CD4-positive, alpha-beta T cell treated with Interleukin-21 for 1 hour (primary cell): ENCODE data around the gene ANXA6.

Experiments
- DNase-seq: peaks from one replicate; pipeline ENCODE4 v3.0.0-alpha.2; 2020

Gene ANXA6

DNA sequence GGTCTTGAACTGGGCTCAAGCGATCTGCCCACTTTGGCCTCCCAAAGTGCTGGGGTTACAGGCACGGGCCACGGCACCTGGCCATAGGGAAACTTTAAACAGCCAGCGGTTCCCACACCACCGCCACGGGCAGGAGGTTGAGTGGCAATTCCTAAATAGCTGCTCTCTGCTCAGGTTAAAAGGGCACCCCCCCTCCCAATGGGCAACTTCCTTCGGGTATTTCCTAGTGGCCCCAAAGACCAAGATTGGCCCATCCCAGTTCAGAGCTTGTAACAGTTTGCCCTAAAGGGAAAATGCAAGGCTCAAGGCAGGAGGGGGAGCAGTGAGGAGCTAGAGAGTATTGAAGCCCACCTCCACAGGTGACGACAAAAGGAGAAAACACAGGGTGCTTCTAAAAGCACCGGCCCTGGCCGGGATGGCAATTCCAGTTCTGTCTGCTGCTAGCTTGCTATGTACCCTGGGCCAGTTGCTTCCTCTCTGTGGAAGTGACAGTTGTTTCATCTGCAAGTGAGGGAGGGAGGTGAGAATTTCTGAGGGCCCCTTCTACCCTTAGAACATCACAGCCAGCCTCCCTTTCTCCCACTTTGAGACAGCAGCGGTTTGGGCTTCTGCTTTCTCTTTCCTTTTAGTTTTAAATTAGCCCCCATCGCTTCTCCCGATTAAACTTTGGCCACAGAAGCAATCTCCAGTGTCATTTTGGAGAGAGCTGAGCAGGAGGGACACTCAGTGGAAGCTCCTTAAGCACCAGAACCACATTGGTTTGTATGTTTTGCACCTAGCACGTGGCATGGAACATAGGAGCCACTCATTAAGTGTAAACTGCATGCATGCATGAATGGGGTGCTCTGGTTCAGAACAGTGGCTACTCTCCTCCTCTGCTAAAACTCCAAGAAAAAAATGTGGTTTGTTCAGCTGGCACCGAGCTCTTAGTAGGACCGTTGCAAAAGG lies 59.5 kb downstream of the ANXA6 start:
- peak; percentile 42 for DNase-seq

DNA sequence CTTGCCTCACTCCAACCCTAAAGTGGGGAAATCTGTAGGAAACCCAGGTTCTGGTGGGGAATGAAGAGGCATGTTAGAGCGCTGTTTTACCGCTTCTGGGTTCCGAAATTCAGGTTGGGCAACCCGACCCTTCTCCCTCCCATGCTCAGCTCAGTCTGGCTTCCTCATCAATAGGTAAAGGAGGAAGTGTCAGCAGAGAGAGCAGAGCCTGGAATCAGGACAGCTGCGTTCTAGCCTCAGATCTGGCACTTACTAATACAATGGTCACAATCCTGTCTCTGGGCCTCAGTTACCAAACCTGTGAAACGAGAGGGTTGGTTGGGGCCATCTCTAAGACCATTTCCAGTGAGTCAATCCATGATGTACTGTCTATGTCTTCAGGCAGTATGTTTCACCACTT lies 60.5 kb downstream of the ANXA6 start:
- DNase-seq, result no peak

DNA sequence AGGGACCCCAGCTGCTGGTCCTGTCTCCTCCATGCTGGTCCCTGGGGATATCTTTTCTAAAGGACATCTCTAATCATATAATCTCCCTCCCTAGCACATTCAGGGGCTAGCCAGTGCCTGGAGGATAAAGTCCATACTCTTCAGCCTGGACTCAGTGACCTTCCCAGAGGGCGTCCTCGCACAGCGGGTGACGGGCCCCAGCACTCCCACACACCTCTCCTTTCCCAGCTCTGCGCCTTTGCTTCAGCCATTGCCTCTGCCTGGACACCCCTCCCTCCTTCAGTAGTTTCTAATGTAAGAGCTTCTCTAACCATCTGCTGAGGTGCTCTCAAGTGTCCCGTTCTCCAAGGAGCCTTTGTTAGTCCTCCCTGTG lies 61.6 kb downstream of the ANXA6 start:
- no peak for DNase-seq

DNA sequence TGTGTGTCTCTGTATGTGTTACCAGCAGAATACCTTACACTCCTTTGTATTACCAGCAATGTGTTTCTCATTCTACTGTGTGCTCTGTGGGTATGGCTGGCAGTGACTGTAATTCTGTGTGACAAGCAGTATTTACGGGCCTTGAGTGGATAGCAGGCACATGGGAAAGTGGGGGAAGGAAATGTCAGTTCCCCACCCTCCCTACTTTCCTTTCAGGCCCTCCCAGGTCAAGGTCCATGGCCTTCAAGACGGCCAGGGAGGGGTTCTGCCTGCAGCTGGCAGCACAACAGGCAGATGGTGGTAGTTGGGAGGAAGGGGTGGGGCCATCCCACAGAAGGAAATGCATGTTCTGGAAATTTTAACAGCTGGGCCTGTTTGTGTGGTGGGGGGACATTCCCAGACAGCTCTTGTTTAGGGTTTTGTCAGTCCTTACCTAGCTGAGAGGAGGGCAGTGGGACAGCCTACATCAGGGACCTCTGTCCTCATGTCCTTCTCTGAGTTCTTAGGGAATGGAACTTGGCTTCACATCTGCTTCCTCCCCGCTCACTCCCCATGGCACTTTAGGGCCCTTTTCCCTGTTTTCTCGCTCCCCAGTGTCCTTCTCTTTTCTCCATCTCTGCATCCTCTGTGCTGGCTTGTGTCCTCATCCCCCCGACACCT lies 62.1 kb downstream of the ANXA6 start:
- DNase-seq, result no peak

DNA sequence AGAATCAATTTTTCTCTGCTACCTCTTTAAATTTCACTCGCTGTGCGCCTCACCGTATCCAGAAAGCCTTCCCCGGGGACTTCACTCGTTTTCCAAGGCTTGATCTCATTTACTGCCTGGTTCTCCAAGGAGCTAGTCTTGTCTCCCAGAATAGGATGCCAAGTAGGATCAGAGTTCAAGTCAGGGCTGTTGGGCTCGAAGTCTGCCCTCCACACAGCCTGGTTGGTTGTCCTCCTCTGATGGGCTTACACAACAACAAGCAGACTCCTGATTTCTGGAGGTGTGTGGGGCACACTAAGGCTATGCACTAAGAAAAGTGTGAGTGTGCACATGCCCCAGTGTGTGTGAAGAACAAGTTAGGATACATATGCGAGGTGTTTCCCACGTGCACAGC lies 62.7 kb downstream of the ANXA6 start:
- DNase-seq, result no peak

DNA sequence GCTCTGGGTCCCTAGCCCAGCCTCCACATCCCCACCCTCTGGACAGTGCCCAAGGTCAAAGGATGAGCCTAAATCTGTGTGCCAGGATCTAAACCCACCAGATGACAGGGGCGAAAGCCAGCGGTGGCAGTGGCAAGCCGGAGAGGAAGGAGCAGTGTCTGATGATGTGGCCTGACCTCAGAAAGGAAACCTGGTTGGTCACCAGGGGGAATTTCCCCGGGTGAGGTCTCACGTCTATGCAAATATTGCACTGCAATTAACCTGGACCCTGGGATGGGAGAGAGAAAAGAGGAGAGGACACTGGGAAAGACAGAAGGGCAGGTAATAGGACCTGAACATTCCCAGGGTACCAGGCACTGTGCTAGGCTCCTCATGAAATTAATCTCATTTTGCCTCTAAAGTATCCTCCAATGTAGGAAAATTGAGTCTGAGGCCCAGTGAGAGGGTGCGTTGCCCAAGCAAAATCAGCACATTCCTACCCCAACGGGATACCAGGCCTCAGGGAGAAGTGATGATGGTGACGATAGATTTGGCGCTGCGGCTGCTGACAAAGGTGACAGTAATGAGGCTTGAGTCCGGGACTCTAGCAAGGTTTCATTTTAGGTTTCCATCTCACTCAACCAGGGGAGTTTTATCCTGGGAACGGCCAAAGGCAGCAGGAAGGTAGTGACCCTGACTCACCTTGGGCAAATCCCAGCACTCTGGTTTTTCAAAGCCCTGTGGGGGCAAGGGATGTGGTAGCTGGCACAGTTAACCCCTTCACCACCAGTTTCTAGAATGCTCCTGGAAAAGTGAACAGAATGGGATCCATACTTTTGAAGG lies 63.3 kb downstream of the ANXA6 start:
- peak; percentile 69 for DNase-seq

DNA sequence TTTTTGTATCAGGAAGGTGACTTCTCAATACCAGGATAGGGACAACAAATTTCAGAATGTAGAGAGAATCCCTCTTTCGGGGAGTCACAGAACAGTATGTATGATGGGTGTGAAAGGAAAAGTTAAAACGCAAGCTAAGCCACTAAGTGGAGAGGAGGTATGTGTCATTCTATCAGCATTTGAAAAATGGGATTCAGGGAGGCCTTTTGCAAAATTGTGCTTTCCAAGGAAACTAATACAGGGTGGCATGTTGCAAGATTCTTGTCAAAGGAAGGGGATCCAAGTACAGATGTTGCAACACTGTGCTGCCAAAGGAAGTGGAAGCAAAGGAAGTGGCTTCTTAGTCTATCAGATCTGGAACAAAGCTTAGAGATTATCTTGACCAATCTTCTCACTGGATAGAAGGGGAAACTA lies 64.1 kb downstream of the ANXA6 start:
- DNase-seq, result peak; percentile 35

DNA sequence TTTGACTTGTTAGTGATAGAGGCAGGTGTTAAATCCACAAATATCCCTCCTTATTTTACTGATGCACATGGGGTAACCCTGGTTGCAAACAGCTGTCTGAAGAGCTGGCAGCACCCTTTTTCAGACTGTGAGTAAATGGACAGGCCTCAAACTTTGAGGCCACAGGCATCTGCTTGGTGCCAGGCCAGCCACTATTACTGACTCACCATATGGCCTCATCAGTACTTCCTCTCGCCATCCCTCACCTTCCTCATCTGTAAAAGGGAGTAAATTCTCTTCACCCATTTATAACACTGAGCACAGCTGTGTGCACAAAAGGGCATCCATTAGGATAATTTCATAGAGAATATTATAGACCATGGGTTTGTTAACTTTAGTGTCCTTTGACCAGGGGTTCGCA lies 64.8 kb downstream of the ANXA6 start:
- no peak for DNase-seq

DNA sequence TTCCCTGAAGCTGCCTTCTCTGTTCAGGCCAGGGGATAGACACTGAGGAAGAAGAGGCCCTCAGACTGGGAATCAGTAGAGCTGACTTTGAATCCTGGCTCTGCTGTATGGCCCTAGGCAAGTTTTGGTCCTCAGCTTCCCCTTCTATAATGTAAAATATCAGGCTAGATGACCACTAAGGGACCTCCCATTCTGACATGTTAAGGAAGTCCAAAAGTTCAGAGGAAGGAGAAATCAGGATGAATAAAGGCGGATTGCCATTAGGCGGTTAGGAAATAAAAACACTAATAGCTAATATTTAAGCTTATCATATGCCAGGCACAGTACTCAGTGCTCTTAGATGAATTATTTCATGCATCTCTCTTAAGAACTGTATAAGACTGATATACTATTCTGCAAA lies 67.9 kb downstream of the ANXA6 start:
- no peak for DNase-seq

DNA sequence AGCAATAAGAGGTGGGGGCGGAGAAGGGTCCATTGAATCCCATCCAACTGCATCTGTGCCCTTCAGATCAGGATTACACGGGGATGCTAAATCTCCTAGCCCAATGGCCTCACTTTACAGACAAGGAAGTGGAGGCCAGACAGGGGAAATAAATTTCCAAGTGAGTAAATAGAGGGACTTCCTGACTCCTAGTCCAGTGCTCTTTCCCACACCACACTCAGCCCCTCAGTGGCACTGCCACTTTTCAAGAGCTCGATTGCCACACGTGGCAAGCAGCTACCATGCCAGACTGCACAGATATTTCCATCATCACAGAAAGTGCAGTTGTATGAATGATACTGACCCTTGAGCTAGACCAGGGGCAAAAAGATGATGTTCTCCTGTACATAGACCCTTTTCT lies 68.6 kb downstream of the ANXA6 start:
- no peak for DNase-seq

DNA sequence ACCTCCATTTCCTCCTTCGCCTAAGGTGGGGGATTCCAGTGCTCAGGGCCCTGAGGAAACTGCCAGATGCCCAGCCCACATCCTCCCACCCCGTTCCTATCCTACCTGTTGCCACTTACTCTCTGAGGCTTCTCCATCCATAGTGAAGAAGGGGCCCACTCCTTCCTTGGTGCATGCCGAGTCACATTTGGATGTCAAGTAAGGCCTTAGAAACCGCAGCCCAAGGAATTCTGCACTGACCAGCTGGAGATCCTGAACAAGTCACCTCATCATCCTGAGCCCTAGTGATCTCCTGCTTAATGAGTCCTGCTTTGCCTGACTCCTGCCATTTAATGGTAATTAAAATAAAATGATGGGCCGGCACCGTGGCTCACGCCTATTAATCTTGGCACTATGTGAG lies 70.1 kb downstream of the ANXA6 start:
- no peak for DNase-seq

DNA sequence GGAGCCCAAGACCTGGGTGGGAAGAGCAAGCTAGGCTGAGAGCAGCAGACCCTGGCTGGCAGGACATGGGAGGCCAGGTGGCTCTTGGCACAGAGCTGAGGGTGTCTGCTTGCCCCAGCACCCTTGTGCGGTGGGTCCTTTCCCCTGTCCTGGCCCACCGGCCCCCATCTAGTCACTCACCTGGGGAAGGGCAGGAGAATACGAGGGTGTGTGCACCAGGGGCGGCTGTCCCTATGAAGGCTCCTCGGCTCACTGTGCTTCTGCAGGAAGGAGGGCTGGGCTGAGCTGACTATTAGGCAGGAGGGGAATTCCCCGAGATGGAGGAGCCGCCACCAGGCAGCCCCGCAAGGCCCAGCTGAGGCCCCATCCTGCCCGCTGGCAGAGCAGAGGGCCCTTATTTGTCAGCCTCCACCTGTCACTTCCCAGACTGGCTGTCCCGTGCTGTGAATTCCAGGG lies 70.6 kb downstream of the ANXA6 start:
- DNase-seq, result peak; percentile 77

DNA sequence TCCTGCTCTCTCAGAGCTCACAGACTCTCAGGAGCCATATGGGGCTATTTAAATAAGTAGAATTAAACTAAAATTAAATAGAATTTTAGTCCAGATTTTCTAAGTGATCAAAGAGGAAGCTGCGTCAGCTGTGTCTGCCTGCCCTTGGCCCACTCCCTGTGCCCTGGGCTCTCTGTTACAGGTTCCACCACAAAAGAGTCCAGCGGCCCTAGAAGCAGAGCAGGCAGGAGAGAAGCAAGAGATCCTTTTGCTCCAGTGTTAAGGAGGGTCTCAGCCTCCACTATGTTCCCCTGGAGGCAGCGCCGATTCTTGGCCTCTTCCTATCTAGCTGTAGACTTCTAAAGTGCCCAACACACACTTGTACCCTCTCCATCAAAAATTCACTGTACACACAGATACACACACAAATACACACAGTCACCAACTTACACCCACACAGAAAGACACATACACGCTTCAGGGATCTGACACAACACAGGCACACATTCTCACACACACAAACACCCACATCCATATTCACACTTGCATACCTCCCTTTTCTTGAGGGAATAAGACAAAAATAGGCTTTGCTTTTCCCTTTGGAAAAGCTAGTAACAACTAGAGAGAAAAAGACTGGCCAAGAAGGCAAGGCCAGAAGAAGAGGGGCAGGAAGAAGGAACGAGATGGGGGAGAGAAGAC lies 71.2 kb downstream of the ANXA6 start:
- peak; percentile 23 for DNase-seq

DNA sequence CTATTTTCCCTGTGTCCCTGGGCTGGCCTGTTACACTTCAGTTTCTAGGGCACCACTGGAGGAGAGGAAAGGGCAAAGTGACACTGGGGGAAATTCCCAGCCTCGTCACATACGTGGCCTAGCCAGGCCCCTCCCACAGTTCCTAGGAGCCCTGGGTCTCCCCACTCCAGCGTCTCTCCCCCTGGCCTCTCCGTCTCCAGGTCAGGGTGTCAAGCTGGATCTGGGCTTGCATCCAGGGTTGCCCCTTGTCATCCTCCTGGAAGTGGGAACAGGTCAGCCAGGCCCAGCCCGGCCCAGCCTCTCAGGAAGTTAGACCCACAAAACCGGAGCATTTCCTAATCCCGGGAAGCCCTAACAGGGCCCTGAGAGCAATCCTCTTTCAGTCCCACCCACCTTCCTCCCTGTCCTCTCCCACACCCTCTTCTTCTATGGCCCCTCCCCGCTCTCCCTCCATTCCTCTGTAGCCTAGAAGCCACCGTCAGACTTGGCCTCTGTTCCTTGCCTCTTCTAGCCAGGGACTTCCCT lies 72.0 kb downstream of the ANXA6 start:
- DNase-seq, result peak; percentile 75

DNA sequence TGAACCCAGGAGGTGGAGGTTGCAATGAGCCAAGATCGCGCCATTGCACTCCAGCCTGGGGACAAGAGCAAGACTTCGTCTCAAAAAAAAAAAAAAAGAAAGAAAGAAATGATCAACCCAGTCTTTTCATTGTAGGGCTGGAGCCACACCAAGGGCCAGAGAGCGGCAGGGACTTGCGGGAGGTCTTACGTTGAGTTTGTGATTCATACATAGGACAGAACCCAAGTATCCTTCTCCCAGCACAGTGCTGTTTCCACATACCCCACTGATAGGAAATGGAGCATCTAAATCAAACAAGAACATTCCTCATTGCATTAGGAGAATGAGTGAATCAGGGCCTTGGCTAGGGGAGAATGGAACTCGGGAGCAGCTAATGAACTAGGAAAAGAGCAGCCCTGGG lies 73.2 kb downstream of the ANXA6 start:
- DNase-seq, result no peak

DNA sequence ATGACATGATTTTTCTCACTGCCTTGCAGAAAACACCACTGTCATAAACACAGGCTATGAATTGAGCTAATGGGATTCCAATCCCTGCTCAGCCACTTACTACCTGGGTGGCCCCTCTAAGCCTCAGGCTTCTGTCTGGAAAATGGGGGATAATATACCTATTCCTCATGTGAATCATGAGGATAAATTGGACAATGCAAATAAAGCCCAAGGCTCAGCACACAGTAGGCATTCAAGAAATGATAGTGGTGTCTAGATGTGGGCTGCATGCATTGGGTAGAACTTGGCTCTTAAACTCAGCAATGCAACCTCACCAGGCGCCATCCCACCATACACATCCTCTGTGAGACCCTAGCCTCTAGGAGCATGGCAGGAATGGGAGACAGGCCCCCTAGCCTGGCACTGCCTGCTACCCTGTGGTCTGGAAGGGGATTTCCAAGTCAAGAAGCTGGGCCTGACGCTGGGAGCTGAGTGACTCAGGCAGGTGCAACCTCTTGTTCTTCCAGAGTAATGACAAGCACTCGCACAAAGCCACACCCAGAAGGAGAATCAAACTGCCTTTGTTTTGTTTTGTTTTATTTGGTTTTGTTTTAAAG lies 74.4 kb downstream of the ANXA6 start:
- DNase-seq, result peak; percentile 78

DNA sequence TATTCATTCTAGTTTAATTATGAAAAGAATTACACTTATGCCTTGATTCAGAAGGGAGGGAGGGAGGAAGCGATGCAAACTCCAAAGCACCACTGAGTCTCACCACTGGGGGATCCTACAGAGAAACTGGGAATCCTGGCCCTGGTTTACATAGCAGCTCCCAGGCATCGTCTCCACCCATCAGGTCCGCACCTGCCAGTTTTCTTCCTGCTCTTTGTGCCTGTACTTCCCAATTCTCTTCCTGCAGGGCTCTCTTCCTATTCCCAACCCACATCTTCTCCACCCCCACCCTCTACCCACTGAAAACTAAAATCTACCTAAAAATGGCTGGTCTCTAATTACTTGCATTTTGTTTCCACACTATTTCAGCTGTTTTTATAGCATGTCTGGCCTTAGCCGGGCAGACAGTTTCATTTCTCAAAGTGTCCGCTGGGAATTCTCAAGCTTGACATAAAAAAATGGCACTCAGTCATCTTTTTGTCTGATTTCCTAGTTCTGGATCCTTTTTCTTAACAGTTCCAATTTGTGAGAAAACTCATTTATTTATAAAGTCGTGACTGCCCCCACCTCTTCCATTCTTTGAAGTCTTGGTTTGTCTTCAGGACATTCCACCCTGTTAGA lies 75.2 kb downstream of the ANXA6 start:
- DNase-seq, result no peak

DNA sequence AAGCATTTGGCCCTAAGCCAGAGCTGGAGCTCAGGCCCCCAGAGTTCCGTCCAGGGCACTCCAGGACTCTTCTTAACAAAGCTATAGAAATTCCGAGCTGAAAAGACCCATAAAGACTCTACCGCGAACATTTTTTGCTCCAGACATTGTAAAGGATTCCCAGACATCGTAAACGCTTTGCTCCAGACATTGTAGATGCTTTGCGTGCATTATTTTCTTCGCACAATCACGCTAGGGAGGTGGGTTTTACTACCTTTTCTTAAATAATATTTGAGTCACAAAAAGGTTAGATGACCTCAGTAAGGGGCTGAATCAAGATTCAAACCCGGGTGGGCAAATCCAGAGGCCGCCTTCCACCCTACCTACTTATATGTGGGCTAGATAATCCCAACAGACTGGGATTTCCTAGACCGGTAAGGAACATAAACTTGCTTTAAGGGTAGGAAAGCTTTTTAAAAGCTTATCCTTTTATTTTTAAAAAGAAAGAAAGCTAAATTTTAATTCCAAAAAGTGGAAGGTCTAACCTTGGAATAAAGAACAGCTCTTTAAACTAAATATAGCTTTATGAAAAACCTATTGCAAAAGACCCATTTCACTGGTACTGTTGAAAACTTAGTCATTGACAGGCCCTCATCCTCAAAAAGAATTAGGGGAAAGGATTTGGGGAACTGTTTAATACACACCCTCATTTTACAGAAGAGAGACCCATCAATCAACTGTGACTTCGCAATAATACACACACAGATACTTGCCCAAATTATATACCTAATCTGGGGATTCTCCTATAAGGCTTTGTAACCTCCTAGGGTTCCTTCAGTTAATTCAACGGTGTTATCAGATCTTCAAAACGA lies 75.9 kb downstream of the ANXA6 start:
- DNase-seq, result no peak

DNA sequence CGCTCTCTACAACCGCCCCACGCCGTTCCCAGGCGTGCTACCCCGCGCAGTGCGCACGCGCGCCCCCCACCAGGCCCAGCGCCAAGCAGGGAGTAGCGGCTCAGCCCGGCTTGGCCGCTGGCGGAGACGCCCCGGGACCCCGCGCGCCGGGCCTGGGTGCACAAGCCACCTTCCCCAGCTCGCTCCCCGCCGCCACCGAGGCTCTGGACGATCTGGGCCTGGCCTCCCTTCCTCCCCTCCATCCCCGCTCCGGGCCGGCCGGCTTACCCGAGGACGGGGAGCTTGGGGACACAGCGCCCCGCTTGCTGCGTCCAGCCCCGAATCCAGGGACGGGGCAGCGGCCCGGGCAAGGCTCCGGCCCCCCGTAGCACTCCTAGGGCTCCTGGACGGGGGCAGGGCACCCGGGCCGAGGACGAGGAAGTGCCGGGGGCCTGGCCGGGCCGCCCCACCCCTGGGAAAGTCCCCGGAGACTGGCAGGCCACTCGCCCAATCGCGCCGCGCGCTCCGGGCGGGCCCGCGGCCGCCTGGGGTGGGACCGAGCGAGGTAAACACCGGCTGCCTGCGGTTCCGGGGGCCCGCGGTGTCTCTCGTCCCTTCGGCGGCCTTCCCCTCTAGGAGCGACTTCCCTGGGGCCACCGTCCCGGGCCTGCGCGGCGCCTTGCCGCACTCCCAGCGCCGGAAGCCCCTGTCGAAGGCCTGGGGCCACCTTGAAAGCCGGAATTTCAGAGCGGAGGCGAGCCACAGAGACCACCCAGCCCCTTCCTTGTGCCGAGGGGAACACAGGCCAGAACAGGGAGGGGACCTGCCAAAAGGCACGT lies 76.8 kb downstream of the ANXA6 start, which contains the start of gene TNIP1:
Gene TNIP1 (minus strand): TSS at position 422 of the 818 bp plus-strand sequence. CDS start 15,939 bp downstream, outside the sequence.
- DNase-seq, result peak; percentile 95
